GM12891 (cell line): ENCODE measurements around the gene SLC2A9.

Experiments
- PAX5 ChIP-seq: IDR thresholded peaks from 2 replicates; pipeline ENCODE4 v1.6.1; 2011; ENCODE audit warnings: low read length, moderate library complexity, mild to moderate bottlenecking; ENCODE audit not compliant: insufficient read depth, severe bottlenecking
- POLR2A ChIP-seq: IDR thresholded peaks from 2 replicates; pipeline ENCODE4 v1.6.1; 2011; ENCODE audit warnings: low read depth, low read length, control low read depth
- POLR2AphosphoS5 ChIP-seq: IDR thresholded peaks from 2 replicates; pipeline ENCODE4 v1.6.1; 2011; ENCODE audit warnings: low read depth, low read length, control low read depth
- SPI1 ChIP-seq: IDR thresholded peaks from 2 replicates; pipeline ENCODE4 v1.6.1; 2011; ENCODE audit warnings: low read depth, low read length, control low read depth

GRCh38 chr4:9811806-9812205, 209.5 kb downstream of the SLC2A9 start:
- no peak for TF ChIP-seq POLR2A
- no peak for TF ChIP-seq SPI1
- no peak for TF ChIP-seq POLR2AphosphoS5
- TF ChIP-seq PAX5 = no peak
